Gastroesophageal sphincter (tissue), 3 donors: Measurements from ENCODE around the gene SEPHS1.

Experiments
- CTCF ChIP-seq, 4 experiments: fragments of 200-600 bp in 2 of 4; fragments of 450-650 bp in 2 of 4; sonication (generic) in 1 of 4; IDR thresholded peaks; one replicate each; pipeline ENCODE4 v1.5.1; 2017 to 2019; ENCODE audit warnings: antibody characterized with exemption in 4 of 4, mild to moderate bottlenecking in 2 of 4, moderate library complexity in 2 of 4
- POLR2A ChIP-seq, 2 donors: fragments of 450-650 bp; IDR thresholded peaks; one replicate each; pipeline ENCODE4 v1.6.1; 2017; ENCODE audit warnings: antibody characterized with exemption in 2 of 2, mild to moderate bottlenecking in 2 of 2, moderate library complexity in 1 of 2
- POLR2AphosphoS5 ChIP-seq: sonication (generic); formaldehyde crosslinking; IDR thresholded peaks from one replicate; pipeline ENCODE4 v1.6.1; 2017; ENCODE audit warnings: antibody characterized with exemption

- TF ChIP-seq CTCF (IDR thresholded peaks at IDR 0.05): no peak
- TF ChIP-seq POLR2AphosphoS5: no peak
- no peak for TF ChIP-seq POLR2A (IDR thresholded peaks at IDR 0.05)
These were observed 75.9 kb downstream of the SEPHS1 start for GRCh38 chr10:13272164-13272571.
